Activated naive CD8-positive, alpha-beta T cell treated with anti-CD3 and anti-CD28 coated beads, Interleukin-2, amount 50 U/mL, for 24 hours (primary cell): Measurements from ENCODE around the gene RAP1GAP2.
"Not testable (repeated sequence)": the region's sequence is repeated elsewhere in the genome, so short reads cannot be mapped to it uniquely, and the experiment has no call there.

Experiments used
- ATAC-seq: fragments of 150-1000 bp; cut with Tn5 transposase; one replicate; pipeline ENCODE4 v1.10.0; 2021
- DNase-seq: peaks from one replicate; pipeline ENCODE4 v3.0.0; 2021
- H3K27ac Mint-ChIP-seq: one replicate; pipeline ENCODE4 v1.8.0; 2021; ENCODE audit warnings: mild to moderate bottlenecking, mixed read lengths
- H3K27me3 Mint-ChIP-seq: one replicate; pipeline ENCODE4 v1.8.0; 2021; ENCODE audit warnings: mixed read lengths
- H3K36me3 Mint-ChIP-seq: one replicate; pipeline ENCODE4 v1.8.0; 2021; ENCODE audit warnings: low read depth, mixed read lengths
- H3K4me1 Mint-ChIP-seq: one replicate; pipeline ENCODE4 v1.8.0; 2021; ENCODE audit warnings: mixed read lengths
- H3K4me3 Mint-ChIP-seq: one replicate; pipeline ENCODE4 v1.8.0; 2021; ENCODE audit warnings: mild to moderate bottlenecking, moderate library complexity, mixed read lengths
- H3K9me3 Mint-ChIP-seq: one replicate; pipeline ENCODE4 v1.8.0; 2021; ENCODE audit warnings: mixed read lengths

Gene RAP1GAP2

DNA sequence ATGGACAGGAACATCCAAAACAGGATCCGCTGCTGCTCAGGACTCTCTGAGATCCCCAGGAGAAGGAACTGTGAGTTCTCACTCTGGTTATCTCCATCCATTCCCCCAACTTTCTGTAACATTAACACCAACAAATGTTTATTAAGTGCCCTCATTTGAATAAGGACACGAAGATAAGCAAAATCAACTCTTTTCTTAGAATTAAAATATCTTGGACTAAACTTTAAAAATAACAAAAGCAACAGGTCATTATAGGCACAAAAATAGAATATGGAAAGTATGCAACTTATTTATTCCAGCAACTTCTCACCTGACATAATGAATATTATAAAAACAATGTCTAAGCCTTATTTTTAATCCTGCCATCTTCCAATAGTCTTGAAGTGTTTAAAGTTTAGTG is 267.3 kb downstream of the RAP1GAP2 start, which contains the start of gene OR1D5:
Gene OR1D5 (minus strand): TSS at position 101 of the 400 bp plus-strand sequence. CDS start 0 bp downstream, at position 101.
- not testable (repeated sequence) for H3K4me1 Mint-ChIP-seq, H3K4me3 Mint-ChIP-seq, DNase-seq, H3K36me3 Mint-ChIP-seq, H3K9me3 Mint-ChIP-seq, H3K27ac Mint-ChIP-seq, ATAC-seq, H3K27me3 Mint-ChIP-seq

GRCh38 chr17:3065192-3065591 is 269.0 kb downstream of the RAP1GAP2 start:
- H3K36me3 Mint-ChIP-seq, H3K4me3 Mint-ChIP-seq, DNase-seq, H3K9me3 Mint-ChIP-seq, H3K27me3 Mint-ChIP-seq, H3K4me1 Mint-ChIP-seq, ATAC-seq, H3K27ac Mint-ChIP-seq: not testable (repeated sequence)

GRCh38 chr17:3073850-3074249 is 277.6 kb downstream of the RAP1GAP2 start:
- not testable (repeated sequence) for H3K27me3 Mint-ChIP-seq, ATAC-seq, H3K4me1 Mint-ChIP-seq

More at GRCh38 chr17:3073850-3074249, 277.6 kb downstream of the RAP1GAP2 start:
- H3K4me3 Mint-ChIP-seq, H3K36me3 Mint-ChIP-seq, H3K27ac Mint-ChIP-seq, DNase-seq: not testable (repeated sequence)
- peaks cover 15% of the 10 kb centered on the region for H3K9me3 Mint-ChIP-seq
